Measurements from ENCODE around the gene MYZAP.

The MYZAP gene

GRCh38 chr15:57705746-57706404 is 114.2 kb downstream of the MYZAP start:
- DNase-seq = no peak

GRCh38 chr15:57706405-57707209 is 114.9 kb downstream of the MYZAP start, which contains the start of gene POLR2M:
POLR2M (plus strand) TSS chr15:57706714; CDS start chr15:57706843, 129 bp downstream.
- no peak for DNase-seq

- no peak for DNase-seq
These were observed 116.3 kb downstream of the MYZAP start for GRCh38 chr15:57708047-57708446.

- no peak for DNase-seq
These were observed 126.6 kb downstream of the MYZAP start for GRCh38 chr15:57718309-57718708.

GRCh38 chr15:57720867-57721266 is 129.2 kb downstream of the MYZAP start:
- no peak for DNase-seq

GRCh38 chr15:57726411-57726810 is 134.7 kb downstream of the MYZAP start:
- no peak for DNase-seq

- no peak for DNase-seq
These were observed 135.3 kb downstream of the MYZAP start for GRCh38 chr15:57727031-57727430.

GRCh38 chr15:57728436-57728835 is 136.7 kb downstream of the MYZAP start:
- DNase-seq = no peak

- DNase-seq = no peak
These were observed 139.2 kb downstream of the MYZAP start for GRCh38 chr15:57730876-57731275.

GRCh38 chr15:57731530-57732103 is 139.9 kb downstream of the MYZAP start:
- no peak for DNase-seq

- DNase-seq = no peak
These were observed 141.0 kb downstream of the MYZAP start for GRCh38 chr15:57732526-57733331.

- no peak for DNase-seq
These were observed 143.2 kb downstream of the MYZAP start for GRCh38 chr15:57734860-57735259.

Measured in cortex of kidney (tissue), 1 donor.